Measurements from ENCODE around the gene CDKN2B.

Gene CDKN2B

GRCh38 chr9:21994556-21995005 lies 14.5 kb downstream of the CDKN2B start, which contains the start of gene CDKN2B-AS1:
TSS of gene CDKN2B-AS1 (plus strand) at chr9:21994791.
- Histone ChIP-seq H3K4me3 (ENCODE audit: low read depth, low read length) (peak within 1 kb of the TSS; percentile 97), H3K27me3 (ENCODE audit: insufficient read depth, low read length) (no peaks in the 10 kb centered on the region), H3K27ac (ENCODE audit: low read depth, low read length) (peak within 1 kb of the TSS; percentile 86)

GRCh38 chr9:21993893-21994555 lies 15.1 kb downstream of the CDKN2B start, which contains the start of gene CDKN2A:
TSS of gene CDKN2A (minus strand) at chr9:21994392.
- H3K4me3 ChIP-seq (ENCODE audit: low read depth, low read length): peak within 1 kb of the TSS; percentile 97
- peak within 1 kb of the TSS; percentile 75 for H2AFZ ChIP-seq (ENCODE audit: low read length, unreplicated experiment)

More at GRCh38 chr9:21994556-21995005, 14.5 kb downstream of the CDKN2B start, which contains the start of gene CDKN2B-AS1:
- Histone ChIP-seq H3K36me3 (ENCODE audit: insufficient read depth, low read length) (peaks cover 8% of the 10 kb centered on the region; the same call in 1 of the 2 replicates), H2AFZ (ENCODE audit: low read length, unreplicated experiment) (peak within 1 kb of the TSS; percentile 94), H3K79me2 (ENCODE audit: control insufficient read depth, insufficient read depth, low read length, unreplicated experiment) (peaks cover 79% of the 10 kb centered on the region), H3K4me1 (ENCODE audit: control insufficient read depth, insufficient read depth, low read length, unreplicated experiment) (peaks cover 30% of the 10 kb centered on the region)

GRCh38 chr9:21993007-21993406 lies 16.1 kb downstream of the CDKN2B start:
- Histone ChIP-seq H3K4me3 (ENCODE audit: low read depth, low read length) (peak overlapping the region; percentile 97), H3K27me3 (ENCODE audit: insufficient read depth, low read length) (no peaks in the 10 kb centered on the region), H3K4me1 (ENCODE audit: control insufficient read depth, insufficient read depth, low read length, unreplicated experiment) (peaks cover 35% of the 10 kb centered on the region), H3K79me2 (ENCODE audit: control insufficient read depth, insufficient read depth, low read length, unreplicated experiment) (peaks cover 87% of the 10 kb centered on the region), H2AFZ (ENCODE audit: low read length, unreplicated experiment) (no peak overlapping the region), H3K27ac (ENCODE audit: low read depth, low read length) (peak overlapping the region; percentile 81), H3K36me3 (ENCODE audit: insufficient read depth, low read length) (peaks cover 10% of the 10 kb centered on the region; the same call in 1 of the 2 replicates)

More at GRCh38 chr9:21993893-21994555, 15.1 kb downstream of the CDKN2B start, which contains the start of gene CDKN2A:
- H3K27me3 ChIP-seq (ENCODE audit: insufficient read depth, low read length): no peaks in the 10 kb centered on the region
- peaks cover 83% of the 10 kb centered on the region for H3K79me2 ChIP-seq (ENCODE audit: control insufficient read depth, insufficient read depth, low read length, unreplicated experiment)
- peak within 1 kb of the TSS; percentile 86 for H3K27ac ChIP-seq (ENCODE audit: low read depth, low read length)
- peaks cover 30% of the 10 kb centered on the region for H3K4me1 ChIP-seq (ENCODE audit: control insufficient read depth, insufficient read depth, low read length, unreplicated experiment)
- H3K36me3 ChIP-seq (ENCODE audit: insufficient read depth, low read length): peaks cover 10% of the 10 kb centered on the region; the same call in 1 of the 2 replicates

GRCh38 chr9:21991072-21991959 lies 17.8 kb downstream of the CDKN2B start:
- Histone ChIP-seq H3K79me2 (ENCODE audit: control insufficient read depth, insufficient read depth, low read length, unreplicated experiment) (peaks cover 79% of the 10 kb centered on the region), H3K36me3 (ENCODE audit: insufficient read depth, low read length) (peaks cover 10% of the 10 kb centered on the region; the same call in 1 of the 2 replicates), H3K4me3 (ENCODE audit: low read depth, low read length) (peak overlapping the region; percentile 97), H3K27me3 (ENCODE audit: insufficient read depth, low read length) (no peaks in the 10 kb centered on the region), H3K27ac (ENCODE audit: low read depth, low read length) (peak overlapping the region; percentile 46), H2AFZ (ENCODE audit: low read length, unreplicated experiment) (peak overlapping the region; percentile 57), H3K4me1 (ENCODE audit: control insufficient read depth, insufficient read depth, low read length, unreplicated experiment) (peaks cover 35% of the 10 kb centered on the region)

- H3K4me3 ChIP-seq (ENCODE audit: low read depth, low read length): peak overlapping the region; percentile 97; the same call in 1 of the 2 replicates
- H3K4me1 ChIP-seq (ENCODE audit: control insufficient read depth, insufficient read depth, low read length, unreplicated experiment): peaks cover 40% of the 10 kb centered on the region
- H3K27me3 ChIP-seq (ENCODE audit: insufficient read depth, low read length): no peaks in the 10 kb centered on the region
- peak overlapping the region; percentile 46; the same call in 1 of the 2 replicates for H3K27ac ChIP-seq (ENCODE audit: low read depth, low read length)
- H3K79me2 ChIP-seq (ENCODE audit: control insufficient read depth, insufficient read depth, low read length, unreplicated experiment): peaks cover 80% of the 10 kb centered on the region
- H3K36me3 ChIP-seq (ENCODE audit: insufficient read depth, low read length): peaks cover 10% of the 10 kb centered on the region; the same call in 1 of the 2 replicates
- H2AFZ ChIP-seq (ENCODE audit: low read length, unreplicated experiment): no peak overlapping the region
Observed at GRCh38 chr9:21989440-21990189, 19.5 kb downstream of the CDKN2B start.

GRCh38 chr9:21988056-21988990 lies 20.8 kb downstream of the CDKN2B start:
- Histone ChIP-seq H3K27me3 (ENCODE audit: insufficient read depth, low read length) (no peaks in the 10 kb centered on the region), H3K27ac (ENCODE audit: low read depth, low read length) (peak overlapping the region; percentile 93), H3K36me3 (ENCODE audit: insufficient read depth, low read length) (peaks cover 10% of the 10 kb centered on the region; the same call in 1 of the 2 replicates), H2AFZ (ENCODE audit: low read length, unreplicated experiment) (no peak overlapping the region), H3K79me2 (ENCODE audit: control insufficient read depth, insufficient read depth, low read length, unreplicated experiment) (peaks cover 82% of the 10 kb centered on the region), H3K4me1 (ENCODE audit: control insufficient read depth, insufficient read depth, low read length, unreplicated experiment) (peaks cover 47% of the 10 kb centered on the region), H3K4me3 (ENCODE audit: low read depth, low read length) (peak overlapping the region; percentile 78)

GRCh38 chr9:21985964-21986667 lies 23.0 kb downstream of the CDKN2B start:
- Histone ChIP-seq H3K79me2 (ENCODE audit: control insufficient read depth, insufficient read depth, low read length, unreplicated experiment) (peaks cover 71% of the 10 kb centered on the region), H2AFZ (ENCODE audit: low read length, unreplicated experiment) (no peak overlapping the region), H3K4me3 (ENCODE audit: low read depth, low read length) (peak overlapping the region; percentile 78), H3K4me1 (ENCODE audit: control insufficient read depth, insufficient read depth, low read length, unreplicated experiment) (peaks cover 53% of the 10 kb centered on the region), H3K27me3 (ENCODE audit: insufficient read depth, low read length) (no peaks in the 10 kb centered on the region), H3K27ac (ENCODE audit: low read depth, low read length) (peak overlapping the region; percentile 93), H3K36me3 (ENCODE audit: insufficient read depth, low read length) (peaks cover 10% of the 10 kb centered on the region; the same call in 1 of the 2 replicates)

- Histone ChIP-seq H3K79me2 (ENCODE audit: control insufficient read depth, insufficient read depth, low read length, unreplicated experiment) (peaks cover 61% of the 10 kb centered on the region), H3K27ac (ENCODE audit: low read depth, low read length) (no peak overlapping the region), H3K27me3 (ENCODE audit: insufficient read depth, low read length) (no peaks in the 10 kb centered on the region), H3K36me3 (ENCODE audit: insufficient read depth, low read length) (no peaks in the 10 kb centered on the region; the same call in 1 of the 2 replicates), H3K4me3 (ENCODE audit: low read depth, low read length) (no peak overlapping the region), H2AFZ (ENCODE audit: low read length, unreplicated experiment) (no peak overlapping the region), H3K4me1 (ENCODE audit: control insufficient read depth, insufficient read depth, low read length, unreplicated experiment) (peaks cover 48% of the 10 kb centered on the region)
Observed at GRCh38 chr9:21984101-21984500, 25.0 kb downstream of the CDKN2B start.

GRCh38 chr9:21983561-21983935 lies 25.6 kb downstream of the CDKN2B start:
- H3K27ac ChIP-seq (ENCODE audit: low read depth, low read length): peak overlapping the region; percentile 32
- H3K36me3 ChIP-seq (ENCODE audit: insufficient read depth, low read length): no peaks in the 10 kb centered on the region; the same call in 1 of the 2 replicates
- H3K79me2 ChIP-seq (ENCODE audit: control insufficient read depth, insufficient read depth, low read length, unreplicated experiment): peaks cover 61% of the 10 kb centered on the region
- no peaks in the 10 kb centered on the region for H3K27me3 ChIP-seq (ENCODE audit: insufficient read depth, low read length)
- H3K4me3 ChIP-seq (ENCODE audit: low read depth, low read length): no peak overlapping the region
- peaks cover 49% of the 10 kb centered on the region for H3K4me1 ChIP-seq (ENCODE audit: control insufficient read depth, insufficient read depth, low read length, unreplicated experiment)
- H2AFZ ChIP-seq (ENCODE audit: low read length, unreplicated experiment): no peak overlapping the region
